ENCODE measurements around the gene TNFRSF4. TPM values are rescaled to one million over a fixed set of nuclear protein-coding genes. Genes with fewer than 3 reads are reported as not detected.

TNFRSF4 gene
- total RNA-seq, 1 experiment from 2014 or later: 0.62 TPM

GRCh38 chr1:1183833-1184775 is 29.8 kb downstream of the TNFRSF4 start:
- H3K4me1 ChIP-seq (ENCODE audit: control insufficient read depth, insufficient read depth, low read length): no peaks in the 10 kb centered on the region
- no peaks in the 10 kb centered on the region for H3K36me3 ChIP-seq (ENCODE audit: control insufficient read depth, insufficient read depth, low read length)
- POLR2A ChIA-PET: no interaction called here
- no TSS peak for BruUV-seq (replicated peaks)
- in situ Hi-C loops (cut with HindIII; ENCODE audit: low pct_unique_long_range_greater_than_20kb, low sequenced_read_pairs) (no loop called here), intact Hi-C loops (cut with micrococcal nuclease; ENCODE audit: unreplicated experiment) (loop anchor here (10.0 kb wide), 1 partner anchor 59 kb away; no protein-coding TSS in a partner anchor)
- H3K9me3 ChIP-seq (ENCODE audit: control insufficient read depth, insufficient read depth, low read depth, low read length): no peaks in the 10 kb centered on the region
- TF ChIP-seq REST (IDR thresholded peaks at IDR 0.05; ENCODE audit: insufficient read depth in 1 of 2, low read depth in 2 of 2, low read length in 1 of 2) (no peak), TCF7L2 (IDR thresholded peaks at IDR 0.05; ENCODE audit: low read depth, low read length) (no peak), POLR2AphosphoS5 (IDR thresholded peaks at IDR 0.05; ENCODE audit: low read depth, low read length) (no peak), SIN3A (IDR thresholded peaks at IDR 0.05; ENCODE audit: borderline replicate concordance, insufficient read depth, low read depth, low read length) (no peak), CTCF (IDR thresholded peaks at IDR 0.05) (no peak)
- no peak for DNase-seq (ENCODE audit: low read depth, low spot score)
- no peak overlapping the region for H3K4me3 ChIP-seq (ENCODE audit: low read depth in 2 of 2, low read length in 2 of 2)
- H3K27ac ChIP-seq (ENCODE audit: low read length): no peak overlapping the region
- no peaks in the 10 kb centered on the region for H3K27me3 ChIP-seq (ENCODE audit: control insufficient read depth, insufficient read depth, low read length)
- CTCF ChIA-PET: no interaction called here
- ATAC-seq: no peak

GRCh38 chr1:1183221-1183747 is 30.7 kb downstream of the TNFRSF4 start:
- POLR2A ChIA-PET: no interaction called here
- CTCF ChIA-PET: interaction anchor here (0.6 kb wide), 1 partner anchor 24 kb away, joined by 9 read pairs; no protein-coding TSS in a partner anchor
- BruUV-seq (replicated peaks): no TSS peak
- DNase-seq (ENCODE audit: low read depth, low spot score) (no peak), ATAC-seq (no peak; the same call in 1 of the 2 replicates)
- no peak overlapping the region for H3K27ac ChIP-seq (ENCODE audit: low read length)
- H3K27me3 ChIP-seq (ENCODE audit: control insufficient read depth, insufficient read depth, low read length): no peaks in the 10 kb centered on the region
- in situ Hi-C loops (cut with HindIII; ENCODE audit: low pct_unique_long_range_greater_than_20kb, low sequenced_read_pairs) (no loop called here), intact Hi-C loops (cut with micrococcal nuclease; ENCODE audit: unreplicated experiment) (loop anchor here (10.0 kb wide), 1 partner anchor 58 kb away; no protein-coding TSS in a partner anchor)
- no peak for TF ChIP-seq CTCF (IDR thresholded peaks at IDR 0.05)
- TF ChIP-seq TCF7L2 (IDR thresholded peaks at IDR 0.05; ENCODE audit: low read depth, low read length): no peak
- TF ChIP-seq SIN3A (IDR thresholded peaks at IDR 0.05; ENCODE audit: borderline replicate concordance, insufficient read depth, low read depth, low read length): no peak
- no peak for TF ChIP-seq REST (IDR thresholded peaks at IDR 0.05; ENCODE audit: insufficient read depth in 1 of 2, low read depth in 2 of 2, low read length in 1 of 2)
- TF ChIP-seq POLR2AphosphoS5 (IDR thresholded peaks at IDR 0.05; ENCODE audit: low read depth, low read length): no peak
- H3K36me3 ChIP-seq (ENCODE audit: control insufficient read depth, insufficient read depth, low read length): no peaks in the 10 kb centered on the region
- no peaks in the 10 kb centered on the region for H3K4me1 ChIP-seq (ENCODE audit: control insufficient read depth, insufficient read depth, low read length)
- H3K4me3 ChIP-seq (ENCODE audit: low read depth in 2 of 2, low read length in 2 of 2): no peak overlapping the region
- H3K9me3 ChIP-seq (ENCODE audit: control insufficient read depth, insufficient read depth, low read depth, low read length): no peaks in the 10 kb centered on the region

Data from Panc1 (cell line).